HG03354 (cell line): ENCODE measurements around the gene TTC34.

Experiments
- ATAC-seq: cut with Tn5 transposase; IDR thresholded peaks from one replicate; pipeline ENCODE4 v1.9.1; 2021; ENCODE audit warnings: mild to moderate bottlenecking; ENCODE audit not compliant: unreplicated experiment, poor library complexity, severe bottlenecking

Gene TTC34

DNA sequence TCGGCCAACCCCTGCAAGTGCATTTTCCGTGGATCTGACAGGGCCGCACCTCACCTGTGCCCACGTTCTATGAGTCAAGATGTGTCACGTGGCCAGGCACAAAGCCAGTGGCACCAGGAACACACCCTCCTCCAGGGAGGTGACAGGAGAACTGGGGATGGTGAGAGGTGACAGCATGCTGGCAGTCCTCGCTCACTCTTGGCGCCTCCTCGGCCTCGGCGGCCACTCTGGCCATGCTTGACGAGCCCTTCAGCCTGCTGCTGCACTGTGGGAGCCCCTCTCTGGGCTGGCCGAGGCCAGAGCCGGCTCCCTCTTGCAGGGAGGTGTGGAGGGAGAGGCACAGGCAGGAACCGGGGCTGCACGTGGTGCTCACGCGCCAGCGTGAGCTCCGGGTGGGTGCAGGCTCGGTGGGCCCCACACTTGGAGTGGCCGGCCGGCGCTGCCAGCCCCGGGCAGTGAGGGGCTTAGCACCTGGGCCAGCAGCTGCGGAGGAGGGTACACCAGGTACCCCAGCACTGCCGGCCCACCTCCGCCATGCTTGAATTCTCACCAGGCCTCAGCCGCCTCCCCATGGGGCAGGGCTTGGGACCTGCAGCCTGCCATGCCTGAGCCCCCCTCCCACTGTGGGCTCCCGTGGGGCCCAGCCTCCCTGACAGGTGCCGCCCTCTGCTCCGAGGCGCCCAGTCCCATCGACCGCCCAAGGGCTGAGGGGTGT, 11.6 kb upstream of the TTC34 start:
- ATAC-seq: no peak

GRCh38 chr1:2812136-2812535, 10.6 kb upstream of the TTC34 start:
- no peak for ATAC-seq

- ATAC-seq: no peak
Observed at GRCh38 chr1:2811533-2811918, 10.0 kb upstream of the TTC34 start.

- ATAC-seq: no peak
Observed at GRCh38 chr1:2810899-2811532, 9.5 kb upstream of the TTC34 start.

DNA sequence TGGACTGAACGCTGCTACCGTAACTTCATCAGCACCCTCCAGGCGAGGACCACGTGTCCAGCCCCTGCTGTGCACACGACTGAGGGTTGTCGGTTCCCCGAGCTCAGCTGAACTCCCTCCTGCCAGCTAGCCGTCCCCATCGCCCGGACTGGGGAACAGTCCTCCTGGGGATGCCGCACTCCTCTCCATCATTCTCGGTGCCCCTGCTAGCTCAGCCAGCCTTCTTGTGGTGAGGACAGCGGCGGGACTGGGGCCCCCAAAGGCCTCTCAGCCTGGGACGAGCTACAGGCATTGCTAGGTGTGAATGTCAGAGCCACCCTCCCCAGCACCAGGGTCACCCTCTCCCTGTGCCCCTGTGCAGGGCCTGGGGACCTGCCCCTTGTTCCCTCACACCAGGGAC, 8.8 kb upstream of the TTC34 start:
- no peak for ATAC-seq

DNA sequence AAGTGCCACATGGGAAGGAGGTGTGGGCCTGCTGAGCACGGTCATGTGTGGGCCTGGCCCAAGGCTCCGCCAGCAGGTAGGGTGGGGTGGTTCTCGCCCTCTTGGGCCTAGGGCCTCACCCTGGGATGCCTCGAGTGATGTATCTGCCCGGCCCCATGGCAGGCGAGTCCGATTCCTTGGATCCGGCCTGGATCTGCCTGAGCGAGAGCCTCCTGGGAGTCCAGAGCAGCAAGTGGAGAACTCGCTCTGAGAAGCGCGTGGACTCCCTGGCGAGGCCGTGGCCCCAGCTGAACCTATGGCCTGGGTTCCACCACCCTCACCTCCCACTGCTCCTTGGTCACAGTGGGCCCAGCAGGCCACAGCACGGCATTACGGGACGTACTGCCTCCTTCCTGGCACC, 8.2 kb upstream of the TTC34 start:
- no peak for ATAC-seq

DNA sequence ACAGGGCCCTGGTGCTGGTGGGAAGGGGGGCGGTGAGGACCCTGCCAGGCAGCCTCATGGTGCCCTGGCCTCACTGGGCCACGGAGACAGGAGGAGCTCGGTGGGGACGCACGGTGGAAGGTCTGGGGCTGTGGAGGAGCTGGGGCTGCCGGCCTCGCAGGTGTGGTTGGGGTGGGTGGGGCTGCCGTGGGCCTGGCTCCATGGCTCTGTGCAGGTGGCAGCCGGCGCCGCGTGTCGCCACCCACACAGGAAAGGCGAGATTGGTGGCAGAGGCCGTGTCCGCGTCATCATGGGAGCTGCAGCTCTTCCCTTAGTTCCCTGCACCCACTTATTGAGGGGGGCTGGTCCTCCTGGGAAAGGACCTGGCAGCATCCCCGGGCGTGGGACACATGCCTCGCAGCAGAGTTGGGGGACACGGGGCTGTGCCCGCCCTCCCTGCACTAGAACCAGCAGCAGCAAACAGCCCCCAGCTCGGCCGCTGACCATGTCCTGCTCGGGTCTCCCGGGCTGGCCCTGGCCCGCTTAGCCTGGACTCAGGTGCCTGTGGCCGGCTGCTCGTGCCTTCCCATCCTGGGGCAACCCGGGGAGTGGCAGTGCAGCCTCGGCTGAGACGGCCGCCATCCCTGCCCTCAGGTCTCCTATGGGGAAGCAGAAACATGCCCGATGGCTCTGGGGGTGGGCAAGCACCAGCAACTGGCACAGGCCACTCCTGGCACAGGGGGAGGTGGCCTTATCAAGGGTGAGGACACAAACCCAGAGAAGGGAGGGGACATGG, 7.5 kb upstream of the TTC34 start:
- ATAC-seq: no peak

DNA sequence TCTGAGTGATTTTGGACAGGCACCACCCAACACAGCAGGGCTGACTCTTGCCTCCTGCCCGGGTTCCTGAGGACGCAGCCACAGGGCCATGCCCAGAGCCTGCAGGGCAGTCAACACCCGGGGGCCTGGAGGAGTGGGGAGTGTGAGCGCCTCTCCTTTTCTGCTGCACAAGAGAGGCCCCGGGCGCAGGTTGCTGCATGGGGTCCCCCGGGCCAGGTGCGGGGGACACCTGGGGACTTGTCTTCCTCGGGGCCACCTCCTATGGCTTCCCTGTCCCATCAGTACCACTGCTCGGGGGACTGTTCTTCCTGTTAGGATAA, 6.9 kb upstream of the TTC34 start:
- ATAC-seq: no peak

DNA sequence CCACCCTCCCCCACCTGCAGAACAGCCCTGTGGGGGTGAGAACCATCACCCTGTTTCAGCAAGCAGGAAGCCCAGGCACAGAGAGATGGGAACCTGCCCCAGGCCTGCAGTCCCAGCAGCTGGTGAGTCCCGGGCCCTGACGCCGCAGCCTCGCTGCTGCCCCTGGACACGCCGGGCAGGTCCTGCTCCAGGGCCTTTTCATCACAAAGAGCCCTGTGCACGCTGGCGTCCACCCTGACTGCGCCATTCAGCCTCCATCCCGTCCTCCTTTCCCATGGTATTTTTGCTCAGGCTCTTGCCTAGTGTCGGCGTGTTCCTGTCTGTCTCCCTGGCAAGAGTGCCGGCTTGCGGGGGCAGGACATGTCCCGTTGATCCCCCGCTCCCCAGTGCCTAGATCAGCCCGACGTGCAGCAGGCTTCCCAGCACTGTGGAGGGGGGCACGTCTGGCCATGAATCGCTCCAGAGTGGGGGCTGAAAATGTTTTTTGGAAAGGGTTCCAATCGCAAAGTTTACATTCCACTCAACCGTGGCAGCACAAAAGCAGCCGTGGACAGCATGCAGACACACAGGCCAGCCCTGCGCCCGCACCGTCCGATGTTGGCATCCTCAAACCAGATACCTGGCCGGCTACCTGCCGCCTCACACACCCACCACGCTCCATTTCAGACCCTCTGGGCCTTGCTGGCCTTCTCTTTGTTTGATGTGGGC, 6.3 kb upstream of the TTC34 start:
- no peak for ATAC-seq

- no peak for ATAC-seq
Observed at GRCh38 chr1:2807036-2807435, 5.5 kb upstream of the TTC34 start.

- no peak for ATAC-seq
Observed at GRCh38 chr1:2806591-2806990, 5.1 kb upstream of the TTC34 start.

DNA sequence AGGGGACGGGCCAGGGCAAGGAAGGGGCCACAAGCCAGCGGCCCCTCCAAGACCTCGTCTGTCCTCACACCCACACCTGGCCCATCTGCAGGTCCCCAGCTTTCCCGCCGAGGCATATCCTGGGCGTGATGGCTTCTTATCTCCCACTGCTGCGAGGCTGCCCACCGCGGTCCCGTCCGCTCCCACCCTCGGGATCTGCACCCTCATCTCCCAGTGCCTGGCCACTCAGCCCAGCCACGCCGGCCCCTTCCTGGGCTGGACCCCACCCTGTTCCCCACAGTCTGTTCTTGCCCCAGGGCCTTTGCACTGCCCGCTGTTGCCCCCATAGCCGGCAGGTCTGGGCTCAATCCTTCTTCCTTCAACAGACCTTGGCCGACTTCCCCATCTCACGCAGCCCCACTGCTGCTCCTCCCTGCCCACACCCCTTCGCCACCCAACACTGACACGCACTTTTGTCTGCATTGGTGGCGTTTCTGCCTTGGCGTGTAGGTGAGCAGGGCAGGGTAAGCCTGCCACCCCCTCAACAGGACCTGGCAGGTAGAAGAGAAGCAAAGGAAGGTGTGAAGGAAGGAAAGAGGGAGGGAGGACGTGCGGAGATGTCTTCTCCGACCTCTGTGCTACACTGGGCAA, 4.4 kb upstream of the TTC34 start:
- no peak for ATAC-seq

DNA sequence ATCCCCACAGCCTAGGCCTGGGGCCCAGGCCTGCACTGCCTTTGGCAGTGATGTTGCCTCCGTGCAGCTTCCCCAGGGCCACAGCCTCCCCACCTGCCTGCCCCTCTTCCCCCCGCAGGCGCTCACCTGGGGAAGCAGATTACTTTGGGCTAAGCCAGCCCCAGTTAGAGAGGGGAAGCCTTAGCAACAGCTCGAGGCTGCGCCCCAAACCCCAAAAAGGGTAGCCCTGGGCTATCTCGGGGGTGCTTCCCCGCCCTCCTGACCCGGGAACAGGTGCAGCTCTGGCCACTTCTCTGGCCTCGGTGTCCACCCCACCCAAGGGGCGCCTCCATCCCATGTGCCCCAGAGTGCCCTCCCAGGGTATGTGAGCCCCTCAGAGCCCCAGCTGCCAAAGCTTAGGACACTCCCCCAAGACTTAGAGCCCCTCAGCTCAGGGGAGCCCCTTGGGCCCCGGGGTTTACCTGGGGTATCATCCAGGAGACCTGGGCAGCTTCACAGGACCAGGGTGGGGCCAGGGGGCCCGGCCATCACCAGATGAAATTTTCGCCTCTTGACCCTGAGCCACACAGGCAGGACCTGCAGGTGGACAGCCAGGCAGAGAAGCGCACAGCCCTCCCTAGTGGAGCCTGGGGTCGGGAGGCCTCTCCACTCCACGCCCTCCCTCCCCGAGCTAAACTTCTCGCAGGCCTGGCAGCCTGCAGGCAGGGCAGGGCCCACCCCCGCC, 3.3 kb upstream of the TTC34 start:
- no peak for ATAC-seq

DNA sequence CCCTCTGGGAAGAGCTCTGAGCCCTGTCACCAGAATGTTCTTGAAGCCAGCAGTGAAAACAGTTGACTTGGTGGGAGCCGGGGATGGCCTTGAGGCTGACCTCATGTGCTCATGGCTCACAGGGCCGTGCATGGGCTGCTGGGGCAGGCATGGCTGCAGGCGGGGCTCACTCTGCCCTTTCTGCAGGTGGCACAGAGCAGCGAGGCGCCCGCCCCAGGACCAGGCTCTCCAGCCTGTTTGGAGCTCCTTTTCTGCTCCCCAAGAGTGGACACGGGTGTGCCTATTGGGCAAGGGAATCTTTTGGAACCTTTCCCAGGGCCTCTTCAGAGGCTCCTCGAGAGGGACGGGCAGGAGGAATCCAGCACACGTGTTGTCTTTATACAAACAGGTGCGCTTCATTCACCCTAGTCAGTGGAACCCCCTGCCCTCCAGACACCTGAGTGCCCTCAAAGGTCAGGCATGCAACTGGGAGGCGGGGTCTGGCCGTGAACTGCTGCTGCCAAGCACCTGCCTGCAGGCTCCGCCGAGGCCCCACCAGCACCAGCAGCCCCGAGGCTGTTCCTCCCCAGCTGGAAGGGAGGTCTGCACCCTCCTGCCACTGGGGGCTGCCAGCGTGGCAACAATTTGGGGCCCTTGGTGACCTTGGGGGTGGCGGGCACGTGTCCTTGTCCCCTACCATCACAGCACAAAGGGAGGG, 2.6 kb upstream of the TTC34 start:
- no peak for ATAC-seq

GRCh38 chr1:2803086-2803930, 1.8 kb upstream of the TTC34 start:
- ATAC-seq: no peak

DNA sequence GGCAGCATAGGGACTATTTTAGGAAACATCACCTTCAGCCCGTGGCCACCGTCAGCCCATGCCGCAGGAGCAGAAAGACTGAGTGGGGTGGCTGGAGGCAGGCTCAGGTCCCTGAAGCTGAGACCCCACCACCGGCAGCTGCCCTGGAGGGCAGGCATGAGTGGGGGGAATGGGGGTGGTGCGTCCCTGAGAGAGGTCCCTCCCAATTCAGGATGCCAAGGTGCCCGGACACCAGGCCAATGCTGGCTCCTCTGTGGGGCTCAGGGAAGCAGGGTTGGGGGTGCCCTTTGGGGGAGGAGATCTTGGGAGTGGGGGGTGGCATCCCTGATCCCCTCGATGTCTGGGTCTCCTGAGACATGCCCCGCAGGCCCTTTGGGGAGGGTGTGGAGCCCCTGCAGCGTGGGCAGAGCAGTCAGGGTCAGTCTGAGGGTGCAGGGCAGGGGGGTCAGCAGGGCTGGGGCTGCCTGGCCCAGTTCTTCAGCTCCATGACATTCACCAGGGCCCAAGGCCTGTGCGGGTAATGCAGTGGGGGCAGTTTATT, 998 bp upstream of the TTC34 start:
- ATAC-seq: no peak

DNA sequence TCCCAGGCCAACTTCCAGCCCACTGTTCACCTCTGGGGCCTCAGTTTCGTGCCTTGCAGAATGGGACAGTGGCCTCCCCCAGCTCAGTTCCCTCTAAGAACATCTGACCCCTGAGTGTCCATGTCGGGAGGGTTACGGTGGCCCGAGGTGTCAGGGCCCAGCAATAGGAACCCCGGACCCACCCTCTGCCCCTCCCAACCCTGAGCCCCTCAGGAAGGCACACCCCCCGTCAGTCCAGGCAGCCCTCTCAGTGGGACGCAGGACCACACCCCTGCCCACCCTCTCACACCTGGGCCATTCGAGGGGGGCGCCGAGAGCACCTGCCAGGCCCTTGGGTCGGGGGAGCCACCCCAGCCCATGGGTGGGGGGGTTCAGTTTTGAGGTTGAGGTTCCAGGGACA, 447 bp downstream of the TTC34 start:
- no peak for ATAC-seq

- no peak for ATAC-seq
Observed at GRCh38 chr1:2800664-2801045, 838 bp downstream of the TTC34 start.
